OCI-LY7 (cell line): ENCODE data around the gene MTM1.

Experiments
- CTCF ChIP-seq: fragments of 200-600 bp; sonication (generic); conservative IDR thresholded peaks from 2 replicates; pipeline ENCODE4 v1.5.1; 2014; ENCODE audit warnings: mild to moderate bottlenecking, antibody characterized with exemption, low read length, moderate library complexity, mixed read lengths
- EZH2phosphoT487 ChIP-seq: fragments of 200-600 bp; sonication (generic); IDR thresholded peaks from 2 replicates; pipeline ENCODE4 v1.6.1; 2018; ENCODE audit warnings: low read depth, borderline replicate concordance, mild to moderate bottlenecking, mixed run types, antibody characterized with exemption, low read length, moderate library complexity, mixed read lengths

GRCh38 chrX:150575419-150575814, 7.0 kb downstream of the MTM1 start:
- no peak for TF ChIP-seq CTCF
- TF ChIP-seq EZH2phosphoT487 = no peak
